ENCODE data around the gene BMI1. TPM values are rescaled to one million over a fixed set of nuclear protein-coding genes. Genes with fewer than 3 reads are reported as not detected.

BMI1 gene
- total RNA-seq, 1 donor from 2014 or later = 50.1 TPM

- Histone ChIP-seq H3K9me3 (no peaks in the 10 kb centered on the region), H3K36me3 (no peaks in the 10 kb centered on the region), H3K27me3 (no peaks in the 10 kb centered on the region), H3K4me1 (no peaks in the 10 kb centered on the region), H3K27ac (no peak overlapping the region), H3K4me3 (no peak overlapping the region)
- DNase-seq (ENCODE audit: low spot score in 2 of 2) = no peak
- intact Hi-C loops (cut with DNase I) = no loop called here
- TF ChIP-seq CTCF (IDR thresholded peaks at IDR 0.05) = no peak
These were observed 27.0 kb upstream of the BMI1 start for GRCh38 chr10:22293747-22294404.

- H3K36me3 ChIP-seq = no peaks in the 10 kb centered on the region
- TF ChIP-seq CTCF (IDR thresholded peaks at IDR 0.05) = no peak
- no peak for DNase-seq (ENCODE audit: low spot score in 2 of 2)
- no peaks in the 10 kb centered on the region for H3K9me3 ChIP-seq
- intact Hi-C loops (cut with DNase I) = no loop called here
- no peaks in the 10 kb centered on the region for H3K4me1 ChIP-seq
- H3K27ac ChIP-seq = no peak overlapping the region
- no peak overlapping the region for H3K4me3 ChIP-seq
- no peaks in the 10 kb centered on the region for H3K27me3 ChIP-seq
These were observed 26.2 kb upstream of the BMI1 start for GRCh38 chr10:22294694-22295093.

GRCh38 chr10:22301193-22301592, 19.7 kb upstream of the BMI1 start:
- no peak for TF ChIP-seq CTCF (IDR thresholded peaks at IDR 0.05)
- Histone ChIP-seq H3K4me1 (no peaks in the 10 kb centered on the region), H3K9me3 (no peaks in the 10 kb centered on the region), H3K36me3 (no peaks in the 10 kb centered on the region), H3K4me3 (no peak overlapping the region), H3K27ac (no peak overlapping the region), H3K27me3 (no peaks in the 10 kb centered on the region)
- DNase-seq (ENCODE audit: low spot score in 2 of 2) = no peak
- intact Hi-C loops (cut with DNase I) = no loop called here

GRCh38 chr10:22303461-22303860, 17.4 kb upstream of the BMI1 start:
- no peaks in the 10 kb centered on the region for H3K27me3 ChIP-seq
- no peaks in the 10 kb centered on the region for H3K4me1 ChIP-seq
- no peak for TF ChIP-seq CTCF (IDR thresholded peaks at IDR 0.05)
- no peaks in the 10 kb centered on the region for H3K9me3 ChIP-seq
- intact Hi-C loops (cut with DNase I) = no loop called here
- no peaks in the 10 kb centered on the region for H3K36me3 ChIP-seq
- no peak for DNase-seq (ENCODE audit: low spot score in 2 of 2)
- no peak overlapping the region for H3K27ac ChIP-seq
- H3K4me3 ChIP-seq = no peak overlapping the region

- Histone ChIP-seq H3K9me3 (no peaks in the 10 kb centered on the region), H3K27me3 (no peaks in the 10 kb centered on the region), H3K27ac (no peak overlapping the region), H3K36me3 (no peaks in the 10 kb centered on the region), H3K4me1 (no peaks in the 10 kb centered on the region), H3K4me3 (no peak overlapping the region)
- intact Hi-C loops (cut with DNase I) = no loop called here
- no peak for TF ChIP-seq CTCF (IDR thresholded peaks at IDR 0.05)
- DNase-seq (ENCODE audit: low spot score in 2 of 2) = no peak
These were observed 15.2 kb upstream of the BMI1 start for GRCh38 chr10:22305721-22306120.

GRCh38 chr10:22308390-22308789, 12.5 kb upstream of the BMI1 start:
- DNase-seq (ENCODE audit: low spot score in 2 of 2) = no peak
- intact Hi-C loops (cut with DNase I) = no loop called here
- H3K9me3 ChIP-seq = no peaks in the 10 kb centered on the region
- no peaks in the 10 kb centered on the region for H3K36me3 ChIP-seq
- no peaks in the 10 kb centered on the region for H3K27me3 ChIP-seq
- H3K4me1 ChIP-seq = no peaks in the 10 kb centered on the region
- H3K4me3 ChIP-seq = no peak overlapping the region
- no peak for TF ChIP-seq CTCF (IDR thresholded peaks at IDR 0.05)
- no peak overlapping the region for H3K27ac ChIP-seq

Measured in ascending aorta (tissue), 2 donors.